ENCODE data around the gene SLC2A4RG. TPM values are rescaled to one million over a fixed set of nuclear protein-coding genes. Genes with fewer than 3 reads are reported as not detected.

SLC2A4RG gene
- total and polyA plus RNA-seq, 8 donors, result 25.8 to 67.1 (median 33.4) TPM

- WGBS, 2 donors, result 88 to 90% methylated on average over 13 of the region's 13 CpGs
- TF ChIP-seq CTCF (IDR thresholded peaks at IDR 0.05), result no peak
- Histone ChIP-seq H3K9me3 (no peaks in the 10 kb centered on the region), H3K36me3 (no peaks in the 10 kb centered on the region), H3K27me3 (no peaks in the 10 kb centered on the region), H3K27ac (no peak overlapping the region), H3K4me1 (no peaks in the 10 kb centered on the region), H3K4me3 (no peak overlapping the region)
- FAIRE-seq, result no peak
- intact Hi-C loops (cut with DNase I), result no loop called here
- DNase-seq, result peak in 1 of 6 donors; percentile 12
- ATAC-seq, result no peak
Observed at GRCh38 chr20:63753381-63753780, 13.8 kb downstream of the SLC2A4RG start.

- FAIRE-seq (no peak), DNase-seq (peak in 1 of 6 donors; percentile 12), ATAC-seq (no peak)
- intact Hi-C loops (cut with DNase I), result no loop called here
- Histone ChIP-seq H3K27ac (no peak overlapping the region), H3K4me3 (no peak overlapping the region), H3K9me3 (no peaks in the 10 kb centered on the region), H3K4me1 (no peaks in the 10 kb centered on the region), H3K27me3 (no peaks in the 10 kb centered on the region), H3K36me3 (no peaks in the 10 kb centered on the region)
- TF ChIP-seq CTCF (IDR thresholded peaks at IDR 0.05), result no peak
- 80 to 86% methylated on average over 16 of the region's 16 CpGs for WGBS, 2 donors
Observed at GRCh38 chr20:63754008-63754407, 14.4 kb downstream of the SLC2A4RG start.

- no peak for FAIRE-seq
- no peak overlapping the region for H3K4me3 ChIP-seq
- DNase-seq, result peak in 2 of 6 donors; percentile 12 to 34
- no peaks in the 10 kb centered on the region for H3K9me3 ChIP-seq
- no peak for ATAC-seq
- H3K36me3 ChIP-seq, result no peaks in the 10 kb centered on the region
- intact Hi-C loops (cut with DNase I), result no loop called here
- H3K4me1 ChIP-seq, result no peaks in the 10 kb centered on the region
- 78 to 79% methylated on average over 18 of the region's 18 CpGs for WGBS, 2 donors
- no peak for TF ChIP-seq CTCF (IDR thresholded peaks at IDR 0.05)
- no peak overlapping the region for H3K27ac ChIP-seq
- no peaks in the 10 kb centered on the region for H3K27me3 ChIP-seq
Observed at GRCh38 chr20:63755933-63756647, 16.5 kb downstream of the SLC2A4RG start.

GRCh38 chr20:63756648-63756991 lies 17.0 kb downstream of the SLC2A4RG start:
- ATAC-seq (no peak), DNase-seq (peak in 2 of 6 donors; percentile 0 to 4), FAIRE-seq (no peak)
- H3K27me3 ChIP-seq, result no peaks in the 10 kb centered on the region
- WGBS, 2 donors, result 66 to 70% methylated on average over 8 of the region's 8 CpGs
- TF ChIP-seq CTCF (IDR thresholded peaks at IDR 0.05), result no peak
- intact Hi-C loops (cut with DNase I), result no loop called here
- no peak overlapping the region for H3K27ac ChIP-seq
- no peaks in the 10 kb centered on the region for H3K36me3 ChIP-seq
- H3K4me1 ChIP-seq, result no peaks in the 10 kb centered on the region
- no peaks in the 10 kb centered on the region for H3K9me3 ChIP-seq
- no peak overlapping the region for H3K4me3 ChIP-seq

- peak in 1 of 6 donors; percentile 7 for DNase-seq
- FAIRE-seq, result no peak
- WGBS, 2 donors, result 84 to 87% methylated on average over 5 to 7 of the region's 7 CpGs
- intact Hi-C loops (cut with DNase I), result no loop called here
- Histone ChIP-seq H3K27me3 (no peaks in the 10 kb centered on the region), H3K9me3 (no peaks in the 10 kb centered on the region), H3K27ac (no peak overlapping the region), H3K4me1 (no peaks in the 10 kb centered on the region), H3K36me3 (no peaks in the 10 kb centered on the region), H3K4me3 (no peak overlapping the region)
- ATAC-seq, result no peak
- TF ChIP-seq CTCF (IDR thresholded peaks at IDR 0.05), result no peak
Observed at GRCh38 chr20:63758152-63758551, 18.6 kb downstream of the SLC2A4RG start.

Measured in pancreas (tissue), 10 donors.